Tibial artery (tissue), 4 donors: ENCODE measurements around the gene MMP2.

ENCODE experiments used
- DNase-seq, 2 donors: peaks; one replicate each; pipeline ENCODE4 v3.0.0-alpha.2; 2019
- H3K27ac ChIP-seq, 2 donors: fragments of 200-600 bp; sonication (generic) in 1 of 2; 1 replicate in 1 of 2; 2 replicates in 1 of 2; pipeline ENCODE4 v1.5.1; 2018 to 2019; ENCODE audit warnings: mild to moderate bottlenecking in 1 of 2
- H3K27me3 ChIP-seq, 2 donors: fragments of 200-600 bp; sonication (generic) in 1 of 2; one replicate each; pipeline versions ENCODE4 v1.5.1 to v1.6.0; 2016 to 2019
- H3K36me3 ChIP-seq, 3 donors: fragments of 200-600 bp; sonication (generic) in 2 of 3; one replicate each; pipeline ENCODE4 v1.5.1; 2016 to 2019; ENCODE audit warnings: mild to moderate bottlenecking in 2 of 3
- H3K4me1 ChIP-seq, 4 donors: fragments of 200-600 bp; sonication (generic) in 2 of 4; 1 replicate in 3 of 4; 2 replicates in 1 of 4; pipeline ENCODE4 v1.5.1; 2016 to 2019
- H3K4me3 ChIP-seq, 2 donors: fragments of 200-600 bp; sonication (generic) in 1 of 2; 1 replicate in 1 of 2; 2 replicates in 1 of 2; pipeline ENCODE4 v1.5.1; 2018 to 2019; ENCODE audit warnings: mild to moderate bottlenecking in 2 of 2
- H3K9me3 ChIP-seq, 3 donors: fragments of 200-600 bp; sonication (generic) in 1 of 3; one replicate each; pipeline ENCODE4 v1.5.1; 2016 to 2019
- CTCF ChIP-seq, 2 experiments: fragments of 200-600 bp in 1 of 2; fragments of 450-650 bp in 1 of 2; IDR thresholded peaks; one replicate each; pipeline ENCODE4 v1.5.1; 2017 to 2019; ENCODE audit warnings: antibody characterized with exemption in 2 of 2, mild to moderate bottlenecking in 1 of 2, moderate library complexity in 1 of 2
- intact Hi-C: fragments of 100-400 bp; cut with DNase I; formaldehyde crosslinking; loops from one replicate; pipeline ENCODE4 v1.15.0; 2023; ENCODE audit warnings: low total_unique reads

MMP2 gene

GRCh38 chr16:55521792-55522191, 42.8 kb downstream of the MMP2 start:
- intact Hi-C loops = no loop called here
- H3K4me3 ChIP-seq = no peak overlapping the region
- TF ChIP-seq CTCF (IDR thresholded peaks at IDR 0.05) = no peak
- H3K36me3 ChIP-seq = no peaks in the 10 kb centered on the region
- no peaks in the 10 kb centered on the region for H3K4me1 ChIP-seq
- DNase-seq = no peak
- H3K9me3 ChIP-seq = peaks cover 0 to 7% (median 0%) of the 10 kb centered on the region in 3 donors
- H3K27me3 ChIP-seq = no peaks in the 10 kb centered on the region
- H3K27ac ChIP-seq = no peak overlapping the region

GRCh38 chr16:55526441-55526840, 47.4 kb downstream of the MMP2 start:
- no peaks in the 10 kb centered on the region for H3K27me3 ChIP-seq
- H3K4me1 ChIP-seq = no peaks in the 10 kb centered on the region
- H3K36me3 ChIP-seq = no peaks in the 10 kb centered on the region
- H3K27ac ChIP-seq = no peak overlapping the region
- TF ChIP-seq CTCF (IDR thresholded peaks at IDR 0.05) = no peak
- H3K4me3 ChIP-seq = no peak overlapping the region
- no peak for DNase-seq
- H3K9me3 ChIP-seq = peaks cover 0 to 6% (median 0%) of the 10 kb centered on the region in 3 donors
- intact Hi-C loops = no loop called here

GRCh38 chr16:55527885-55528284, 48.9 kb downstream of the MMP2 start:
- no peak for TF ChIP-seq CTCF (IDR thresholded peaks at IDR 0.05)
- Histone ChIP-seq H3K4me1 (no peaks in the 10 kb centered on the region), H3K36me3 (no peaks in the 10 kb centered on the region), H3K9me3 (no peaks in the 10 kb centered on the region), H3K4me3 (no peak overlapping the region), H3K27ac (no peak overlapping the region), H3K27me3 (no peaks in the 10 kb centered on the region)
- no peak for DNase-seq
- intact Hi-C loops = no loop called here

GRCh38 chr16:55529018-55529417, 50.0 kb downstream of the MMP2 start:
- Histone ChIP-seq H3K4me1 (no peaks in the 10 kb centered on the region), H3K4me3 (no peak overlapping the region), H3K36me3 (no peaks in the 10 kb centered on the region), H3K9me3 (no peaks in the 10 kb centered on the region), H3K27ac (no peak overlapping the region), H3K27me3 (no peaks in the 10 kb centered on the region)
- intact Hi-C loops = no loop called here
- DNase-seq = no peak
- no peak for TF ChIP-seq CTCF (IDR thresholded peaks at IDR 0.05)

GRCh38 chr16:55530316-55530856, 51.4 kb downstream of the MMP2 start:
- intact Hi-C loops = no loop called here
- no peaks in the 10 kb centered on the region for H3K36me3 ChIP-seq
- H3K27ac ChIP-seq = no peak overlapping the region
- no peak overlapping the region for H3K4me3 ChIP-seq
- H3K27me3 ChIP-seq = no peaks in the 10 kb centered on the region
- peaks cover 0 to 7% (median 0%) of the 10 kb centered on the region in 4 donors for H3K4me1 ChIP-seq
- DNase-seq = no peak
- no peaks in the 10 kb centered on the region for H3K9me3 ChIP-seq
- no peak for TF ChIP-seq CTCF (IDR thresholded peaks at IDR 0.05)

GRCh38 chr16:55532227-55532626, 53.2 kb downstream of the MMP2 start:
- no peaks in the 10 kb centered on the region for H3K27me3 ChIP-seq
- H3K4me3 ChIP-seq = no peak overlapping the region
- H3K36me3 ChIP-seq = no peaks in the 10 kb centered on the region
- H3K27ac ChIP-seq = no peak overlapping the region
- H3K9me3 ChIP-seq = no peaks in the 10 kb centered on the region
- DNase-seq = no peak
- peaks cover 0 to 7% (median 0%) of the 10 kb centered on the region in 4 donors for H3K4me1 ChIP-seq
- TF ChIP-seq CTCF (IDR thresholded peaks at IDR 0.05) = no peak
- intact Hi-C loops = no loop called here
